Cerebellar nuclear complex (tissue), 1 donor: ENCODE measurements around the gene FRMD7.

ENCODE experiments used
- DNase-seq, 2 experiments: peaks; one replicate each; lab custom pipeline; 2025; lab: John Stamatoyannopoulos, UW

The FRMD7 gene

DNA sequence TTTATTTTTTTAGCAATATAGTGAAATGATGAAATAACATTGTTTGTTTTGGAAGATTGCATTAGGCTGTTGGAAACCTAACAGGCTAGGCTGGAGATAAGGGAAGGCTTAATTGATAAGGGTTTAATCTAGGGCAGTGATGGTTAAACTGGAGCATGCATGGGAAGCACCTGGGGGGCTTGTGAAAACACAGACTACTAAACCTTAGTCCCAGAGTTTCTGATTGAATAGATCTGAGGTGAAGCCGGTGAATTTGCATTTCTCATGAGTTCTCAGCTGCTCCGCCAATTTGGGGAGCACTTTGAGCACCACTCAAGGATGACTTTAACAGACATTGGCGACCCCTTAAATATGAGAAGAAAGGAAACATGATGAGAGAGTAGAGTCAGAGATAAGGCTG, 93.2 kb downstream of the FRMD7 start:
- DNase-seq, result no peak

- no peak for DNase-seq
Observed at GRCh38 chrX:132033166-132033565, 94.7 kb downstream of the FRMD7 start.

- no peak for DNase-seq
Observed at GRCh38 chrX:132031867-132032266, 96.0 kb downstream of the FRMD7 start.

DNA sequence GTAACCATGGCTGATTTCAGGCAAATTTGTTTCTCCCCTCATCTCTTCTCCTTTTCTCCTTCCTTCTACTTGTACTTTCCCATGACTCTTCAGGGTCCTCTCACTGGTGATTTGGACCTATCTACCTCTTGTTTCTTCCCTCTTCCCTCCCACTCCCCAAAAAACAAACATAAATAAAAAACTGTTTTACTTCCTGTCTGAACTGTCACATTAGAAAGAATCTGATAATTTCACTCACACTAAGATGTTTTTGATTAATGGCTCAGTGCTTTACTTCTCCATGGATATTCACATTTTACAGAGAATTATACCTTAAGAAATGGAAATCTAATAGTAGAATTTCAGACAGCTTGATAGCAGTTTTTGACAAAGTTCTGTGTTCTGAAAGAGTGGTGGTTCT, 97.6 kb downstream of the FRMD7 start:
- DNase-seq, result no peak
